ENCODE measurements around the gene WDR18. TPM values are rescaled to one million over a fixed set of nuclear protein-coding genes. Genes with fewer than 3 reads are reported as not detected.

The WDR18 gene
- total and polyA plus RNA-seq, 2 of the 4 experiments (the other 2 are of a cell fraction) = 37.1 to 56.9 TPM

DNA sequence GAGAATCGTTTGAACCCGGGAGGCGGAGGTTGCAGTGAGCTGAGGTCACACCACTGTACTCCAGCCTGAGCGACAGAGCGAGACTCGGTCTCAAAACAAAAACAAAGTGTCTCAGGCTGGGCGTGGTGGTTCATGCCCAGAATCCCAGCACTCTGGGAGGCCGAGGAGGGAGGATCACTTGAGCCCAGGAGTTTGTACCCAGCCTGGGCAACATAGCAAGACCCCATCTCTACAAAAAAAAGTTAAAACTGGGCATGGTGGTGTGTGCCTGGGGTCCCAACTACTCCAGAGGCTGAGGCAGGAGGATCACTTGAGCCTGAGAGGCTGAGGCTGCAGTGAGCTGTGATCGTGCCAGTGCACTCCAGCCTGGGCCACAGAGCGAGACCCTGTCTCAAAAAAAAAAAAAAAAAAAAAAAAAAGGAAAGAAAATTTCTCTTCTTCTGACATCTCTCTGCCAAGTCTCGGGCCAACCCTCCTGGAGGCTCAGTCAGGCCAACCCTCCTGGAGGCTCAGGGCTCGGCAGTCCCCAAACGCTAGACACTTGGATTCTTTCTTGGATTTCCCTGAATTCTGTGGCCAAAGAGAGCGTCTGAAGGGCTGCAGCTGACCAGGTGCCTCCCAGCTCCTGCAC, 32.0 kb upstream of the WDR18 start:
- in situ Hi-C loops (cut with MboI; ENCODE audit: low sequenced_read_pairs) = no loop called here
- peaks cover 16% of the 10 kb centered on the region; the same call in 1 of the 2 replicates for H3K36me3 ChIP-seq (ENCODE audit: control insufficient read depth, insufficient read depth, low read length)
- POLR2A ChIA-PET (ENCODE audit: unreplicated experiment) = no interaction called here
- WGBS, 2 experiments (ENCODE audit: extremely low coverage in 2 of 2, insufficient read length in 1 of 2) = 82% methylated on average over 7 of the region's 14 CpGs; no CpG with 5 or more reads in 1 of the 2 experiments
- no peak overlapping the region; the same call in 1 of the 2 replicates for H3K18ac ChIP-seq (ENCODE audit: low read depth, low read length)
- no peaks in the 10 kb centered on the region for H3K27me3 ChIP-seq (ENCODE audit: control insufficient read depth, insufficient read depth, low read length)
- CTCF ChIA-PET = interaction anchor here (0.6 kb wide), 1 partner anchor 57 kb away, joined by 4 read pairs; no protein-coding TSS in a partner anchor
- H4K91ac ChIP-seq (ENCODE audit: insufficient read depth, low read depth, low read length) = peak overlapping the region; percentile 79
- dilution Hi-C loops (cut with HindIII; ENCODE audit: low sequenced_read_pairs, unreplicated experiment) = no loop called here
- no peak overlapping the region for H2AFZ ChIP-seq (replicated peaks; ENCODE audit: low read length, poor library complexity)
- H2BK15ac ChIP-seq (ENCODE audit: low read depth, low read length) = peak overlapping the region; percentile 49; the same call in 1 of the 3 replicates
- DNase-seq (no peak), ATAC-seq (ENCODE audit: low read depth) (no peak)
- H2AK9ac ChIP-seq (replicated peaks; ENCODE audit: low read depth, low read length, poor library complexity) = peak overlapping the region; percentile 98
- H4K5ac ChIP-seq (ENCODE audit: low read depth, low read length) = peak overlapping the region; percentile 26
- H3K4ac ChIP-seq (ENCODE audit: low read depth, low read length) = peak overlapping the region; percentile 95
- H3K14ac ChIP-seq (replicated peaks; ENCODE audit: low read depth, low read length) = peak overlapping the region; percentile 88
- H3K23ac ChIP-seq (ENCODE audit: low read depth, low read length) = peak overlapping the region; percentile 8; the same call in 1 of the 2 replicates
- H3K4me1 ChIP-seq (ENCODE audit: control insufficient read depth, insufficient read depth, low read length) = peaks cover 34% of the 10 kb centered on the region
- H3K79me1 ChIP-seq (ENCODE audit: low read depth in 1 of 2, low read length in 2 of 2) = peaks cover 29 to 77% of the 10 kb centered on the region in 2 experiments
- no peaks in the 10 kb centered on the region for H3K9me3 ChIP-seq (ENCODE audit: control insufficient read depth, insufficient read depth, low read length)
- H3K4me3 ChIP-seq (ENCODE audit: insufficient read depth, low read depth, low read length) = no peak overlapping the region
- peak overlapping the region; percentile 43 to 93; a peak in 2 of 4 replicates for H4K8ac ChIP-seq (ENCODE audit: low read depth in 2 of 2, low read length in 2 of 2)
- H2BK120ac ChIP-seq (ENCODE audit: low read depth, low read length) = peak overlapping the region; percentile 56
- peaks cover 46% of the 10 kb centered on the region for H4K20me1 ChIP-seq (ENCODE audit: insufficient read depth, low read length)
- H2BK5ac ChIP-seq (ENCODE audit: low read depth, low read length, poor library complexity, severe bottlenecking) = peak overlapping the region; percentile 93
- H2AK5ac ChIP-seq (ENCODE audit: low read depth, low read length) = peak overlapping the region; percentile 47
- 0 out of 2 replicates have a peak overlapping the region, but pooled peaks have one; percentile 25 for H2BK20ac ChIP-seq (ENCODE audit: low read depth, low read length)
- no TSS peak for BruUV-seq (replicated peaks)
- H3K56ac ChIP-seq (ENCODE audit: extremely low read depth, insufficient read depth, low read length) = no peak overlapping the region
- peaks cover 4% of the 10 kb centered on the region for H3K9me1 ChIP-seq (ENCODE audit: insufficient read depth, low read length)
- no peak overlapping the region; the same call in 1 of the 2 replicates for H3K9ac ChIP-seq (ENCODE audit: low read depth, low read length)
- H3K27ac ChIP-seq (ENCODE audit: insufficient read depth, low read length) = peak overlapping the region; percentile 78
- no peak overlapping the region for H3K4me2 ChIP-seq (ENCODE audit: low read depth, low read length)
- intact Hi-C loops (cut with micrococcal nuclease) = no loop called here
- no peak for TF ChIP-seq MXI1 (IDR thresholded peaks at IDR 0.05; ENCODE audit: borderline replicate concordance, low read depth, low read length)
- TF ChIP-seq BHLHE40 (IDR thresholded peaks at IDR 0.05; ENCODE audit: low read depth, low read length) = no peak
- no peak for TF ChIP-seq ELK1 (IDR thresholded peaks at IDR 0.05; ENCODE audit: borderline replicate concordance, low read depth, low read length)
- TF ChIP-seq FOS (IDR thresholded peaks at IDR 0.05; ENCODE audit: low read depth, low read length) = no peak
- TF ChIP-seq RFX5 (IDR thresholded peaks at IDR 0.05; ENCODE audit: low read depth, low read length) = no peak
- no peak for TF ChIP-seq CTCF (conservative IDR thresholded peaks at IDR 0.05; ENCODE audit: low read depth, low read length)
- TF ChIP-seq POLR2A (IDR thresholded peaks at IDR 0.05; ENCODE audit: low read depth, low read length) = no peak
- TF ChIP-seq, protein P1, sequence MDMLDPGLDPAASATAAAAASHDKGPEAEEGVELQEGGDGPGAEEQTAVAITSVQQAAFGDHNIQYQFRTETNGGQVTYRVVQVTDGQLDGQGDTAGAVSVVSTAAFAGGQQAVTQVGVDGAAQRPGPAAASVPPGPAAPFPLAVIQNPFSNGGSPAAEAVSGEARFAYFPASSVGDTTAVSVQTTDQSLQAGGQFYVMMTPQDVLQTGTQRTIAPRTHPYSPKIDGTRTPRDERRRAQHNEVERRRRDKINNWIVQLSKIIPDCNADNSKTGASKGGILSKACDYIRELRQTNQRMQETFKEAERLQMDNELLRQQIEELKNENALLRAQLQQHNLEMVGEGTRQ (IDR thresholded peaks at IDR 0.05; ENCODE audit: low read depth, low read length) = no peak
- no peak for TF ChIP-seq CEBPB (IDR thresholded peaks at IDR 0.05; ENCODE audit: low read depth, low read length)
- TF ChIP-seq MAZ (IDR thresholded peaks at IDR 0.05; ENCODE audit: borderline replicate concordance, low read depth, low read length) = no peak
- TF ChIP-seq NFE2L2 (IDR thresholded peaks at IDR 0.05; ENCODE audit: low read depth, low read length) = no peak
- TF ChIP-seq CHD1 (IDR thresholded peaks at IDR 0.05; ENCODE audit: low read depth, low read length) = no peak
- TF ChIP-seq SMC3 (IDR thresholded peaks at IDR 0.05; ENCODE audit: low read depth, low read length) = no peak
- TF ChIP-seq MAFK (IDR thresholded peaks at IDR 0.05; ENCODE audit: low read depth, low read length) = no peak
- no peak for TF ChIP-seq RAD21 (IDR thresholded peaks at IDR 0.05; ENCODE audit: low read length)
